Measurements from ENCODE around the gene WAC. TPM values are rescaled to one million over a fixed set of nuclear protein-coding genes. Genes with fewer than 3 reads are reported as not detected.
"Not testable (repeated sequence)": the region's sequence is repeated elsewhere in the genome, so short reads cannot be mapped to it uniquely, and the experiment has no call there.

Gene WAC
- total RNA-seq, 2 donors from 2014 or later, result 119 to 123 TPM

- Mint-ChIP-seq H3K36me3 (ENCODE audit: low read depth) (peaks cover 98% of the 10 kb centered on the region), H3K27me3 (no peaks in the 10 kb centered on the region), H3K4me3 (peak overlapping the region; percentile 41), H3K9me3 (no peaks in the 10 kb centered on the region), H3K4me1 (peaks cover 33% of the 10 kb centered on the region), H3K27ac (peak overlapping the region; percentile 61)
- ATAC-seq (replicated peaks), result no peak
Measured at GRCh38 chr10:28593811-28594210, 60.9 kb downstream of the WAC start.

GRCh38 chr10:28594406-28594805, 61.5 kb downstream of the WAC start:
- H3K27ac Mint-ChIP-seq, result peak overlapping the region; percentile 61
- peaks cover 99% of the 10 kb centered on the region for H3K36me3 Mint-ChIP-seq (ENCODE audit: low read depth)
- H3K4me3 Mint-ChIP-seq, result peak overlapping the region; percentile 41
- ATAC-seq (replicated peaks), result peak; percentile 38
- H3K4me1 Mint-ChIP-seq, result peaks cover 32% of the 10 kb centered on the region
- no peaks in the 10 kb centered on the region for H3K9me3 Mint-ChIP-seq
- no peaks in the 10 kb centered on the region for H3K27me3 Mint-ChIP-seq

GRCh38 chr10:28595613-28596012, 62.7 kb downstream of the WAC start:
- H3K36me3 Mint-ChIP-seq (ENCODE audit: low read depth), result peaks cover 100% of the 10 kb centered on the region
- ATAC-seq (replicated peaks), result no peak
- peaks cover 35% of the 10 kb centered on the region for H3K4me1 Mint-ChIP-seq
- H3K9me3 Mint-ChIP-seq, result no peaks in the 10 kb centered on the region
- H3K4me3 Mint-ChIP-seq, result no peak overlapping the region
- H3K27ac Mint-ChIP-seq, result peak overlapping the region; percentile 14
- no peaks in the 10 kb centered on the region for H3K27me3 Mint-ChIP-seq

GRCh38 chr10:28600056-28600455, 67.1 kb downstream of the WAC start:
- Mint-ChIP-seq H3K27ac (no peak overlapping the region), H3K4me1 (peaks cover 48% of the 10 kb centered on the region), H3K36me3 (ENCODE audit: low read depth) (peaks cover 96% of the 10 kb centered on the region), H3K27me3 (no peaks in the 10 kb centered on the region), H3K9me3 (no peaks in the 10 kb centered on the region), H3K4me3 (no peak overlapping the region)
- no peak for ATAC-seq (replicated peaks)

- Mint-ChIP-seq H3K27me3 (no peaks in the 10 kb centered on the region), H3K4me1 (peaks cover 44% of the 10 kb centered on the region), H3K36me3 (ENCODE audit: low read depth) (peaks cover 96% of the 10 kb centered on the region)
Measured at GRCh38 chr10:28601012-28601411, 68.1 kb downstream of the WAC start.

GRCh38 chr10:28604567-28605536, 71.9 kb downstream of the WAC start:
- Mint-ChIP-seq H3K27me3 (no peaks in the 10 kb centered on the region), H3K4me3 (no peak overlapping the region), H3K27ac (no peak overlapping the region), H3K9me3 (no peaks in the 10 kb centered on the region), H3K4me1 (peaks cover 22% of the 10 kb centered on the region), H3K36me3 (ENCODE audit: low read depth) (peaks cover 96% of the 10 kb centered on the region)
- no peak for ATAC-seq (replicated peaks)

More at GRCh38 chr10:28601012-28601411, 68.1 kb downstream of the WAC start:
- no peak for ATAC-seq (replicated peaks)
- Mint-ChIP-seq H3K27ac (peak overlapping the region; percentile 40), H3K4me3 (no peak overlapping the region), H3K9me3 (no peaks in the 10 kb centered on the region)

- Mint-ChIP-seq H3K9me3 (no peaks in the 10 kb centered on the region), H3K27me3 (no peaks in the 10 kb centered on the region), H3K27ac (peak overlapping the region; percentile 59), H3K4me3 (no peak overlapping the region), H3K36me3 (ENCODE audit: low read depth) (peaks cover 96% of the 10 kb centered on the region), H3K4me1 (peaks cover 19% of the 10 kb centered on the region)
- ATAC-seq (replicated peaks), result no peak
Measured at GRCh38 chr10:28606568-28606967, 73.7 kb downstream of the WAC start.

- not testable (repeated sequence) for ATAC-seq (replicated peaks); H3K4me1 Mint-ChIP-seq; H3K4me3 Mint-ChIP-seq; H3K9me3 Mint-ChIP-seq; H3K27me3 Mint-ChIP-seq; H3K27ac Mint-ChIP-seq
- peaks cover 99% of the 10 kb centered on the region for H3K36me3 Mint-ChIP-seq (ENCODE audit: low read depth)
Measured at GRCh38 chr10:28609636-28610035, 76.7 kb downstream of the WAC start.

GRCh38 chr10:28612877-28613276, 80.0 kb downstream of the WAC start:
- Mint-ChIP-seq H3K36me3 (ENCODE audit: low read depth) (peaks cover 100% of the 10 kb centered on the region), H3K9me3 (no peaks in the 10 kb centered on the region), H3K27me3 (no peaks in the 10 kb centered on the region), H3K27ac (no peak overlapping the region), H3K4me3 (no peak overlapping the region), H3K4me1 (peaks cover 4% of the 10 kb centered on the region)
- ATAC-seq (replicated peaks), result no peak

GRCh38 chr10:28616514-28616913, 83.6 kb downstream of the WAC start:
- no peak for ATAC-seq (replicated peaks)
- H3K4me3 Mint-ChIP-seq, result no peak overlapping the region
- H3K36me3 Mint-ChIP-seq (ENCODE audit: low read depth), result peaks cover 96% of the 10 kb centered on the region
- H3K27me3 Mint-ChIP-seq, result no peaks in the 10 kb centered on the region
- peaks cover 4% of the 10 kb centered on the region for H3K4me1 Mint-ChIP-seq
- H3K27ac Mint-ChIP-seq, result no peak overlapping the region
- H3K9me3 Mint-ChIP-seq, result no peaks in the 10 kb centered on the region

- H3K4me3 Mint-ChIP-seq, result no peak overlapping the region
- H3K9me3 Mint-ChIP-seq, result no peaks in the 10 kb centered on the region
- no peaks in the 10 kb centered on the region for H3K4me1 Mint-ChIP-seq
- H3K36me3 Mint-ChIP-seq (ENCODE audit: low read depth), result peaks cover 78% of the 10 kb centered on the region
- ATAC-seq (replicated peaks), result no peak
- H3K27me3 Mint-ChIP-seq, result no peaks in the 10 kb centered on the region
- no peak overlapping the region for H3K27ac Mint-ChIP-seq
Measured at GRCh38 chr10:28619455-28619854, 86.5 kb downstream of the WAC start.

- ATAC-seq (replicated peaks), result no peak
- Mint-ChIP-seq H3K4me3 (no peak overlapping the region), H3K4me1 (no peaks in the 10 kb centered on the region), H3K27ac (no peak overlapping the region), H3K36me3 (ENCODE audit: low read depth) (peaks cover 71% of the 10 kb centered on the region), H3K9me3 (no peaks in the 10 kb centered on the region), H3K27me3 (no peaks in the 10 kb centered on the region)
Measured at GRCh38 chr10:28620251-28620650, 87.3 kb downstream of the WAC start.

- no peak for ATAC-seq (replicated peaks)
- no peaks in the 10 kb centered on the region for H3K9me3 Mint-ChIP-seq
Measured at GRCh38 chr10:28623483-28623882, 90.6 kb downstream of the WAC start.

GRCh38 chr10:28624351-28624750, 91.4 kb downstream of the WAC start:
- no peak overlapping the region for H3K4me3 Mint-ChIP-seq
- no peak for ATAC-seq (replicated peaks)
- no peak overlapping the region for H3K27ac Mint-ChIP-seq
- peaks cover 3% of the 10 kb centered on the region for H3K27me3 Mint-ChIP-seq
- H3K9me3 Mint-ChIP-seq, result no peaks in the 10 kb centered on the region
- H3K4me1 Mint-ChIP-seq, result no peaks in the 10 kb centered on the region
- H3K36me3 Mint-ChIP-seq (ENCODE audit: low read depth), result peaks cover 32% of the 10 kb centered on the region

More at GRCh38 chr10:28623483-28623882, 90.6 kb downstream of the WAC start:
- Mint-ChIP-seq H3K27me3 (no peaks in the 10 kb centered on the region), H3K4me1 (no peaks in the 10 kb centered on the region), H3K4me3 (no peak overlapping the region), H3K27ac (no peak overlapping the region), H3K36me3 (ENCODE audit: low read depth) (peaks cover 38% of the 10 kb centered on the region)

GRCh38 chr10:28627102-28627501, 94.2 kb downstream of the WAC start:
- Mint-ChIP-seq H3K9me3 (no peaks in the 10 kb centered on the region), H3K27ac (no peak overlapping the region), H3K4me1 (no peaks in the 10 kb centered on the region), H3K27me3 (peaks cover 8% of the 10 kb centered on the region), H3K36me3 (ENCODE audit: low read depth) (peaks cover 7% of the 10 kb centered on the region), H3K4me3 (no peak overlapping the region)
- ATAC-seq (replicated peaks), result no peak
